A549 (cell line): Measurements from ENCODE around the gene IFIH1. TPM values are rescaled to one million over a fixed set of nuclear protein-coding genes. Genes with fewer than 3 reads are reported as not detected.
A peak's percentile ranks its signal among the peaks of the same experiment; 100 is the strongest.

Experiments
- ATAC-seq, 2 experiments: fragments of 200-7000 bp in 1 of 2; fragments of >200 bp in 1 of 2; cut with Nextera tagmentation in 1 of 2; cut with Tn5 transposase in 1 of 2; 3 replicates each; pipeline versions ENCODE4 v1.8.0 to v1.9.1; 2018 to 2020; ENCODE audit warnings: mild to moderate bottlenecking in 1 of 2, moderate library complexity in 1 of 2
- CTCF ChIA-PET: fragments of 300-600 bp; sonication (Branson Sonifier 250); formaldehyde crosslinking; extraction: SDS; loops from one replicate; lab custom pipeline; 2021; ENCODE audit warnings: antibody characterized with exemption, inconsistent platforms; lab: Yijun Ruan, JAX
- POLR2A ChIA-PET: fragments of 350-600 bp; formaldehyde crosslinking; extraction: SDS; loops from one replicate; lab custom pipeline; 2021; ENCODE audit warnings: antibody characterized with exemption, inconsistent platforms; lab: Yijun Ruan, JAX
- DNase-seq, 2 experiments: peaks; one replicate each; pipeline versions ENCODE4 v3.0.0 to v3.0.0-alpha.2; 2011 to 2016; ENCODE audit warnings: low read depth in 1 of 2, low spot score in 1 of 2
- FAIRE-seq: peaks from 2 replicates; lab custom pipeline; 2011; peaks lifted over from hg19 to GRCh38; lab: Jason Lieb, UNC
- H3K27ac ChIP-seq, 2 experiments: fragments of >200 bp; sonication (Bioruptor Twin); formaldehyde crosslinking; 3 replicates each; pipeline ENCODE4 v1.5.1; 2016 to 2017
- H3K4me1 ChIP-seq: fragments of >200 bp; sonication (Bioruptor Twin); formaldehyde crosslinking; 3 replicates; pipeline ENCODE4 v1.6.1; 2016
- H3K4me2 ChIP-seq: fragments of >200 bp; sonication (Bioruptor Twin); formaldehyde crosslinking; 3 replicates; pipeline ENCODE4 v1.6.1; 2016
- H3K4me3 ChIP-seq: fragments of >200 bp; sonication (Bioruptor Twin); formaldehyde crosslinking; 3 replicates; pipeline ENCODE4 v1.5.1; 2016
- H3K9me3 ChIP-seq: fragments of >200 bp; sonication (Bioruptor Twin); formaldehyde crosslinking; 3 replicates; pipeline ENCODE4 v1.6.1; 2016
- CEBPB ChIP-seq, 2 experiments: fragments of >200 bp in 1 of 2; sonication (Bioruptor Twin) in 1 of 2; formaldehyde crosslinking in 1 of 2; IDR thresholded peaks; 2 replicates each; pipeline ENCODE4 v1.6.1; 2012 to 2016
- CHD4 ChIP-seq: fragments of 200-600 bp; sonication (generic); IDR thresholded peaks from 2 replicates; pipeline ENCODE4 v1.6.1; 2016; ENCODE audit warnings: antibody characterized with exemption, mild to moderate bottlenecking, borderline replicate concordance
- EHF ChIP-seq: fragments of 250-450 bp; sonication (Bioruptor Pico); IDR thresholded peaks from 2 replicates; pipeline ENCODE4 v1.5.0; 2020; ENCODE audit warnings: mild to moderate bottlenecking
- GATA3 ChIP-seq: IDR thresholded peaks from 2 replicates; pipeline ENCODE4 v1.6.1; 2012; ENCODE audit warnings: borderline replicate concordance
- HEYL ChIP-seq: fragments of 250-450 bp; sonication (Bioruptor Pico); IDR thresholded peaks from 2 replicates; pipeline ENCODE4 v1.8.0; 2021; ENCODE audit warnings: mild to moderate bottlenecking, moderate library complexity
- HOXB5 ChIP-seq: fragments of 250-450 bp; sonication (Bioruptor Pico); IDR thresholded peaks from 2 replicates; pipeline ENCODE4 v1.5.0; 2020; ENCODE audit warnings: mild to moderate bottlenecking, moderate library complexity
- JUN ChIP-seq, 2 experiments: fragments of >200 bp; sonication (Bioruptor Twin); formaldehyde crosslinking; IDR thresholded peaks; 2 replicates in 1 of 2; 3 replicates in 1 of 2; pipeline ENCODE4 v1.6.1; 2016 to 2017
- JUNB ChIP-seq: fragments of >200 bp; sonication (Bioruptor Twin); formaldehyde crosslinking; IDR thresholded peaks from 2 replicates; pipeline ENCODE4 v1.6.1; 2016
- MAFK ChIP-seq: fragments of 450-650 bp; IDR thresholded peaks from 2 replicates; pipeline ENCODE4 v1.6.1; 2014; ENCODE audit not compliant: partially characterized antibody
- MAZ ChIP-seq: fragments of 150-350 bp; IDR thresholded peaks from 2 replicates; pipeline ENCODE4 v1.6.1; 2014; ENCODE audit warnings: antibody characterized with exemption, low read depth, low read length, borderline replicate concordance
- MYC ChIP-seq: IDR thresholded peaks from 2 replicates; pipeline ENCODE4 v1.6.1; 2012; ENCODE audit warnings: mild to moderate bottlenecking, inconsistent platforms, low read length, improper control_type of control experiment, borderline replicate concordance
- NPAS2 ChIP-seq: fragments of 250-450 bp; sonication (Bioruptor Pico); IDR thresholded peaks from 2 replicates; pipeline ENCODE4 v1.8.0; 2022; ENCODE audit warnings: mild to moderate bottlenecking, moderate library complexity, borderline replicate concordance
- NR3C1 ChIP-seq: fragments of >200 bp; sonication (Bioruptor Twin); formaldehyde crosslinking; IDR thresholded peaks from 3 replicates; pipeline ENCODE4 v1.6.1; 2017
- POLR2A ChIP-seq: IDR thresholded peaks from 2 replicates; pipeline ENCODE4 v1.6.1; 2012; ENCODE audit warnings: mild to moderate bottlenecking, low read length
- POLR2AphosphoS2 ChIP-seq: conservative IDR thresholded peaks from 2 replicates; pipeline ENCODE4 v1.6.1; 2012; ENCODE audit warnings: low read length, improper control_type of control experiment, inconsistent platforms
- RCOR1 ChIP-seq: fragments of 150-350 bp; IDR thresholded peaks from 2 replicates; pipeline ENCODE4 v1.6.1; 2014; ENCODE audit warnings: antibody characterized with exemption, low read length, low read depth
- SREBF2 ChIP-seq: fragments of 450-650 bp; IDR thresholded peaks from 2 replicates; pipeline ENCODE4 v1.6.1; 2014; ENCODE audit warnings: mild to moderate bottlenecking, moderate library complexity
- TP53 ChIP-seq: fragments of 250-450 bp; sonication (Bioruptor Pico); IDR thresholded peaks from 2 replicates; pipeline ENCODE4 v1.5.0; 2021; ENCODE audit warnings: mild to moderate bottlenecking, moderate library complexity
- ZC3H11A ChIP-seq: fragments of 450-650 bp; IDR thresholded peaks from 2 replicates; pipeline ENCODE4 v1.6.1; 2014; ENCODE audit warnings: antibody characterized with exemption, mild to moderate bottlenecking
- ZNF302 ChIP-seq: fragments of 250-450 bp; sonication (Bioruptor Pico); IDR thresholded peaks from 2 replicates; pipeline ENCODE4 v1.9.0; 2021; ENCODE audit warnings: inconsistent platforms, mild to moderate bottlenecking, moderate library complexity
- ZSCAN20 ChIP-seq: fragments of 250-450 bp; sonication (Bioruptor Pico); IDR thresholded peaks from 2 replicates; pipeline ENCODE4 v1.8.0; 2022; ENCODE audit warnings: mild to moderate bottlenecking, moderate library complexity
- WGBS: methylation state at CpG from one replicate; pipeline ENCODE4 v1.1.6; 2017; ENCODE audit errors: missing lambda C conversion rate; 5-methylcytosine and 5-hydroxymethylcytosine counted together
- polyA plus RNA-seq, 4 experiments: library from polyadenylated mRNA; depleted of rRNA in 3 of 4; stranded (reverse); fragments of >200 nt; fragmentation: RNase III in 1 of 4; extraction: RNeasy Plus Mini Kit Qiagen cat#74134 plus additional on column Dnase treatment in 1 of 4; gene quantifications; 2 replicates in 3 of 4; 3 replicates in 1 of 4; pipeline ENCODE4 v1.2.3, GENCODE V29; 2011 to 2017
- TF ChIP-seq, protein P1 (sequence below): IDR thresholded peaks from 2 replicates; pipeline ENCODE4 v1.6.1; 2012
- TF ChIP-seq, protein P2 (sequence below): fragments of 450-650 bp; IDR thresholded peaks from 2 replicates; pipeline ENCODE4 v1.6.1; 2014; ENCODE audit warnings: antibody characterized with exemption
- TF ChIP-seq, protein P3 (sequence below): IDR thresholded peaks from 2 replicates; pipeline ENCODE4 v1.6.1; 2012
- TF ChIP-seq, protein P4 (sequence below): IDR thresholded peaks from 2 replicates; pipeline ENCODE4 v1.6.1; 2012; ENCODE audit warnings: low read depth, borderline replicate concordance

IFIH1 gene
- polyA plus RNA-seq, 2 of the 4 experiments (the other 2 are of a cell fraction): 0.21 to 0.57 TPM

DNA sequence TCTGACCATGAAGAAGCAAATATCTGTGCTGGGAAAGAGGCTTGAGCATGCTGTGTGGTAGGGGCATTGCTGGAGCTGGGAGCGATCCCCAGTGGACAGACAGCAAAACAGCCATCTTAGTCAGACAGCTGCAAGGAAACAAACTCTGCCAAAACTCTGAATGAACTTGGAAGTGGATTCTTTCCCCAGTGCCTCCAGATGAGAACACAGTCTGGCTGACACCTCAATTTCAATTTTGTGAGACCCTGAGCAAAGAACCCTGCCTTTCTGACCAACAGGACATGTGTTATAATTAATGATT, 52.1 kb downstream of the IFIH1 start (continued):
- TF ChIP-seq SREBF2: no peak
- TF ChIP-seq, protein P1, sequence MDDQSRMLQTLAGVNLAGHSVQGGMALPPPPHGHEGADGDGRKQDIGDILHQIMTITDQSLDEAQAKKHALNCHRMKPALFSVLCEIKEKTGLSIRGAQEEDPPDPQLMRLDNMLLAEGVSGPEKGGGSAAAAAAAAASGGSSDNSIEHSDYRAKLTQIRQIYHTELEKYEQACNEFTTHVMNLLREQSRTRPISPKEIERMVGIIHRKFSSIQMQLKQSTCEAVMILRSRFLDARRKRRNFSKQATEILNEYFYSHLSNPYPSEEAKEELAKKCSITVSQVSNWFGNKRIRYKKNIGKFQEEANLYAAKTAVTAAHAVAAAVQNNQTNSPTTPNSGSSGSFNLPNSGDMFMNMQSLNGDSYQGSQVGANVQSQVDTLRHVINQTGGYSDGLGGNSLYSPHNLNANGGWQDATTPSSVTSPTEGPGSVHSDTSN: no peak

DNA sequence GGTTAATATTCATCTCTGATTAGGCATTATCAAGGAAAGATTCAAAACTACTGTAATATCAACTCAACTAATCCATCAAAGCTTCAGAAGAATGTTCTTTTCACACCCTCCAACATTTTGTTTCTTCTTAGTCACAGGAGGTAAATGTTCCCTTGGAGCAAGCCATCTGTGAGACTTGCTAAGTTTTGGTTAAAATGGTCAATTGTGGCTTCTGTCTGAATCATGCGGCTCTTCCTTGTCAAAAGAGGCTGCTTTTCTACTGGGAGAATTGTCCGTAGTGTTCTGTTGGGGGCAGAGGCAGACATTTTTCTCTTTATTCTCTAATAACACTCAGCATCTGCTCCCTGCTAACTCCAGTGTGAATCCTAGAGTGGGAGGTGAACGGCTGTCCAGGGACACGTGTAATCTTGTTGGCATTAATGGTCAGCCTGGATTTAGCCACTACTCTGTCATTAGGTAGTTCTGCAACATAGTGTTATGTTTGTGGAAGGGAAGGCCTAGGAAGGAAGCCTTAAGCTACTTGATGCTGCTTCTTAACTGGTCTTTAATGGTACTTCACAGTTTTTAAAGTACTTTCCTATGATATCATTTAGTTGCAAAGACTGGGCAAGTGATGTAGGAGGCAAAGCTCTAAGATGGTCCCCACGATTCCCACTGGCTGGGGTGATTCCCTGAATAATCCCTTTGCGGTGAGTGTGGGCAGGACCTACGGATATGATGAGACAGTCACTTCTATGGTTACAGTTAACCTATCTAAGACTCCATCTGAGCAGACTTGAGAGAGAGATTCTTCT, 52.6 kb downstream of the IFIH1 start:
- Histone ChIP-seq H3K27ac (no peak overlapping the region), H3K4me1 (no peaks in the 10 kb centered on the region), H3K9me3 (no peaks in the 10 kb centered on the region), H3K4me2 (no peak overlapping the region), H3K4me3 (no peak overlapping the region)
- CTCF ChIA-PET: interaction anchor here (1.0 kb wide), 1 partner anchor 45 kb away, joined by 3 read pairs; no protein-coding TSS in a partner anchor
- POLR2A ChIA-PET: no interaction called here
- 41% methylated on average over 7 of the region's 7 CpGs for WGBS
- ATAC-seq (no peak), FAIRE-seq (no peak), DNase-seq (no peak)
- TF ChIP-seq HEYL (CRISPR knock-in tag) (no peak), CEBPB (IDR thresholded peaks at IDR 0.05) (no peak), HOXB5 (no peak), ZSCAN20 (CRISPR knock-in tag) (no peak), POLR2A (no peak), ZNF302 (CRISPR knock-in tag) (no peak), JUNB (no peak), CHD4 (no peak), JUN (IDR thresholded peaks at IDR 0.05) (no peak), ZC3H11A (no peak), POLR2AphosphoS2 (no peak)
- TF ChIP-seq, protein P2, sequence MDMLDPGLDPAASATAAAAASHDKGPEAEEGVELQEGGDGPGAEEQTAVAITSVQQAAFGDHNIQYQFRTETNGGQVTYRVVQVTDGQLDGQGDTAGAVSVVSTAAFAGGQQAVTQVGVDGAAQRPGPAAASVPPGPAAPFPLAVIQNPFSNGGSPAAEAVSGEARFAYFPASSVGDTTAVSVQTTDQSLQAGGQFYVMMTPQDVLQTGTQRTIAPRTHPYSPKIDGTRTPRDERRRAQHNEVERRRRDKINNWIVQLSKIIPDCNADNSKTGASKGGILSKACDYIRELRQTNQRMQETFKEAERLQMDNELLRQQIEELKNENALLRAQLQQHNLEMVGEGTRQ: no peak
- TF ChIP-seq, protein P3, sequence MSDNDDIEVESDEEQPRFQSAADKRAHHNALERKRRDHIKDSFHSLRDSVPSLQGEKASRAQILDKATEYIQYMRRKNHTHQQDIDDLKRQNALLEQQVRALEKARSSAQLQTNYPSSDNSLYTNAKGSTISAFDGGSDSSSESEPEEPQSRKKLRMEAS: no peak
- TF ChIP-seq, protein P1: no peak

- no peak overlapping the region for H3K4me2 ChIP-seq
- no peak overlapping the region for H3K27ac ChIP-seq
- no peak overlapping the region for H3K4me3 ChIP-seq
- ChIA-PET POLR2A (no interaction called here), CTCF (no interaction called here)
- no peak for DNase-seq
- 26% methylated on average over 4 of the region's 4 CpGs for WGBS
- H3K4me1 ChIP-seq: no peaks in the 10 kb centered on the region
- no peaks in the 10 kb centered on the region for H3K9me3 ChIP-seq
- TF ChIP-seq NR3C1 (no peak), EHF (CRISPR knock-in tag) (no peak), MAFK (no peak), RCOR1 (no peak), GATA3 (no peak), MYC (no peak), POLR2A (no peak), NPAS2 (CRISPR knock-in tag) (no peak), SREBF2 (no peak), TP53 (CRISPR knock-in tag) (no peak), MAZ (no peak)
- TF ChIP-seq, protein P4, sequence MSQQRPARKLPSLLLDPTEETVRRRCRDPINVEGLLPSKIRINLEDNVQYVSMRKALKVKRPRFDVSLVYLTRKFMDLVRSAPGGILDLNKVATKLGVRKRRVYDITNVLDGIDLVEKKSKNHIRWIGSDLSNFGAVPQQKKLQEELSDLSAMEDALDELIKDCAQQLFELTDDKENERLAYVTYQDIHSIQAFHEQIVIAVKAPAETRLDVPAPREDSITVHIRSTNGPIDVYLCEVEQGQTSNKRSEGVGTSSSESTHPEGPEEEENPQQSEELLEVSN: no peak
- TF ChIP-seq, protein P1: no peak
- TF ChIP-seq, protein P2: no peak
- ATAC-seq: peak in 1 of 2 experiments; percentile 34; a peak in 1 of 6 replicates
- FAIRE-seq: no peak
Measured at GRCh38 chr2:162261032-162261945, 57.2 kb downstream of the IFIH1 start.
